DOHH2 (cell line): ENCODE data around the gene ATP12A.

Experiments
- CTCF ChIP-seq: fragments of 200-600 bp; sonication (generic); IDR thresholded peaks from one replicate; pipeline ENCODE4 v1.5.1; 2014; ENCODE audit warnings: antibody characterized with exemption, mild to moderate bottlenecking, low read depth, low read length; ENCODE audit not compliant: poor library complexity, severe bottlenecking
- EZH2phosphoT487 ChIP-seq: fragments of 200-600 bp; sonication (generic); IDR thresholded peaks from 2 replicates; pipeline ENCODE4 v1.6.1; 2017; ENCODE audit warnings: borderline replicate concordance, mild to moderate bottlenecking, antibody characterized with exemption, low read length, moderate library complexity, mixed read lengths

GRCh38 chr13:24630851-24631620 is 49.2 kb upstream of the ATP12A start:
- TF ChIP-seq CTCF (no peak), EZH2phosphoT487 (no peak)
